Thyroid gland (tissue), 4 donors: ENCODE measurements around the gene BRSK2.

Experiments
- POLR2A ChIP-seq, 2 donors: fragments of 450-650 bp; IDR thresholded peaks; one replicate each; pipeline ENCODE4 v1.6.1; 2017; ENCODE audit warnings: antibody characterized with exemption in 2 of 2, mild to moderate bottlenecking in 2 of 2, moderate library complexity in 1 of 2
- TF ChIP-seq, protein P1 (sequence below), 6 experiments: fragments of 200-600 bp in 3 of 6; fragments of 450-650 bp in 3 of 6; sonication (generic) in 3 of 6; IDR thresholded peaks; one replicate each; pipeline ENCODE4 v1.5.1; 2016 to 2019; ENCODE audit warnings: antibody characterized with exemption in 6 of 6, mild to moderate bottlenecking in 2 of 6, inconsistent platforms in 1 of 6, moderate library complexity in 1 of 6

DNA sequence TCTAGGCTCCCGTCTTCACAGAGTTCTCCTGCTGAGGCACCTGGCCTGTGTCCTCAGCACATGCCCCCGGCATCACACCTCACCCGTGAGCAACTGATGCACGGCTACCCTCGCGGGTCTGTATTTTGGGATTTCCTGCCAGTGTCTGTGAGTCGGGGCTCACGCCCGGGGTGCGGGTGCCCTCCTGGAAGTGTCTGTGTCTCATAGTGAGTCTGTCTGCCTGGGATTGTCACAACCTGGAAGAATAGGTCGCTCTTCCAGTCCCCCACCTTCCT, 11.4 kb downstream of the BRSK2 start:
- TF ChIP-seq, protein P1, sequence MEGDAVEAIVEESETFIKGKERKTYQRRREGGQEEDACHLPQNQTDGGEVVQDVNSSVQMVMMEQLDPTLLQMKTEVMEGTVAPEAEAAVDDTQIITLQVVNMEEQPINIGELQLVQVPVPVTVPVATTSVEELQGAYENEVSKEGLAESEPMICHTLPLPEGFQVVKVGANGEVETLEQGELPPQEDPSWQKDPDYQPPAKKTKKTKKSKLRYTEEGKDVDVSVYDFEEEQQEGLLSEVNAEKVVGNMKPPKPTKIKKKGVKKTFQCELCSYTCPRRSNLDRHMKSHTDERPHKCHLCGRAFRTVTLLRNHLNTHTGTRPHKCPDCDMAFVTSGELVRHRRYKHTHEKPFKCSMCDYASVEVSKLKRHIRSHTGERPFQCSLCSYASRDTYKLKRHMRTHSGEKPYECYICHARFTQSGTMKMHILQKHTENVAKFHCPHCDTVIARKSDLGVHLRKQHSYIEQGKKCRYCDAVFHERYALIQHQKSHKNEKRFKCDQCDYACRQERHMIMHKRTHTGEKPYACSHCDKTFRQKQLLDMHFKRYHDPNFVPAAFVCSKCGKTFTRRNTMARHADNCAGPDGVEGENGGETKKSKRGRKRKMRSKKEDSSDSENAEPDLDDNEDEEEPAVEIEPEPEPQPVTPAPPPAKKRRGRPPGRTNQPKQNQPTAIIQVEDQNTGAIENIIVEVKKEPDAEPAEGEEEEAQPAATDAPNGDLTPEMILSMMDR (IDR thresholded peaks at IDR 0.05): no peak
- TF ChIP-seq POLR2A (IDR thresholded peaks at IDR 0.05): no peak
